ENCODE data around the gene TNFRSF12A. TPM values are rescaled to one million over a fixed set of nuclear protein-coding genes. Genes with fewer than 3 reads are reported as not detected.

TNFRSF12A gene
- total RNA-seq, 1 experiment from 2014 or later, result 62.5 TPM

DNA sequence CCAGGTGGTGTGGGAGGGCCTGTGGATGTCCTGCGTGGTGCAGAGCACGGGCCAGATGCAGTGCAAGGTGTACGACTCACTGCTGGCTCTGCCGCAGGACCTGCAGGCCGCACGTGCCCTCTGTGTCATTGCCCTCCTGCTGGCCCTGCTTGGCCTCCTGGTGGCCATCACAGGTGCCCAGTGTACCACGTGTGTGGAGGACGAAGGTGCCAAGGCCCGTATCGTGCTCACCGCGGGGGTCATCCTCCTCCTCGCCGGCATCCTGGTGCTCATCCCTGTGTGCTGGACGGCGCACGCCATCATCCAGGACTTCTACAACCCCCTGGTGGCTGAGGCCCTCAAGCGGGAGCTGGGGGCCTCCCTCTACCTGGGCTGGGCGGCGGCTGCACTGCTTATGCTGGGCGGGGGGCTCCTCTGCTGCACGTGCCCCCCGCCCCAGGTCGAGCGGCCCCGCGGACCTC lies 6.6 kb upstream of the TNFRSF12A start:
- Mint-ChIP-seq H3K4me3 (ENCODE audit: unreplicated experiment) (no peak overlapping the region), H3K27me3 (ENCODE audit: insufficient read depth, unreplicated experiment) (no peaks in the 10 kb centered on the region), H3K27ac (ENCODE audit: unreplicated experiment) (no peak overlapping the region), H3K4me1 (ENCODE audit: low read depth, unreplicated experiment) (peaks cover 8% of the 10 kb centered on the region), H3K9me3 (ENCODE audit: unreplicated experiment) (no peaks in the 10 kb centered on the region), H3K36me3 (ENCODE audit: insufficient read depth, unreplicated experiment) (peaks cover 12% of the 10 kb centered on the region)
- Histone ChIP-seq H3K4me1 (peaks cover 66% of the 10 kb centered on the region), H3K36me3 (ENCODE audit: control insufficient read depth, insufficient read depth, low read length) (no peaks in the 10 kb centered on the region), H3K9me3 (no peaks in the 10 kb centered on the region), H3K4me3 (ENCODE audit: low read depth, low read length) (no peak overlapping the region), H3K27me3 (replicated peaks; ENCODE audit: control insufficient read depth, insufficient read depth, low read length) (no peaks in the 10 kb centered on the region)
- CTCF ChIA-PET, result no interaction called here
- TF ChIP-seq, protein P1, sequence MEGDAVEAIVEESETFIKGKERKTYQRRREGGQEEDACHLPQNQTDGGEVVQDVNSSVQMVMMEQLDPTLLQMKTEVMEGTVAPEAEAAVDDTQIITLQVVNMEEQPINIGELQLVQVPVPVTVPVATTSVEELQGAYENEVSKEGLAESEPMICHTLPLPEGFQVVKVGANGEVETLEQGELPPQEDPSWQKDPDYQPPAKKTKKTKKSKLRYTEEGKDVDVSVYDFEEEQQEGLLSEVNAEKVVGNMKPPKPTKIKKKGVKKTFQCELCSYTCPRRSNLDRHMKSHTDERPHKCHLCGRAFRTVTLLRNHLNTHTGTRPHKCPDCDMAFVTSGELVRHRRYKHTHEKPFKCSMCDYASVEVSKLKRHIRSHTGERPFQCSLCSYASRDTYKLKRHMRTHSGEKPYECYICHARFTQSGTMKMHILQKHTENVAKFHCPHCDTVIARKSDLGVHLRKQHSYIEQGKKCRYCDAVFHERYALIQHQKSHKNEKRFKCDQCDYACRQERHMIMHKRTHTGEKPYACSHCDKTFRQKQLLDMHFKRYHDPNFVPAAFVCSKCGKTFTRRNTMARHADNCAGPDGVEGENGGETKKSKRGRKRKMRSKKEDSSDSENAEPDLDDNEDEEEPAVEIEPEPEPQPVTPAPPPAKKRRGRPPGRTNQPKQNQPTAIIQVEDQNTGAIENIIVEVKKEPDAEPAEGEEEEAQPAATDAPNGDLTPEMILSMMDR (IDR thresholded peaks at IDR 0.05; ENCODE audit: insufficient read depth in 1 of 2, low read depth in 1 of 2, low read length in 1 of 2, severe bottlenecking in 1 of 2, unreplicated experiment in 1 of 2), result no peak
- no TSS peak for BruUV-seq (replicated peaks)
- POLR2A ChIA-PET, result no interaction called here
- intact Hi-C loops (cut with micrococcal nuclease; ENCODE audit: unreplicated experiment), result no loop called here
- no peak for DNase-seq

DNA sequence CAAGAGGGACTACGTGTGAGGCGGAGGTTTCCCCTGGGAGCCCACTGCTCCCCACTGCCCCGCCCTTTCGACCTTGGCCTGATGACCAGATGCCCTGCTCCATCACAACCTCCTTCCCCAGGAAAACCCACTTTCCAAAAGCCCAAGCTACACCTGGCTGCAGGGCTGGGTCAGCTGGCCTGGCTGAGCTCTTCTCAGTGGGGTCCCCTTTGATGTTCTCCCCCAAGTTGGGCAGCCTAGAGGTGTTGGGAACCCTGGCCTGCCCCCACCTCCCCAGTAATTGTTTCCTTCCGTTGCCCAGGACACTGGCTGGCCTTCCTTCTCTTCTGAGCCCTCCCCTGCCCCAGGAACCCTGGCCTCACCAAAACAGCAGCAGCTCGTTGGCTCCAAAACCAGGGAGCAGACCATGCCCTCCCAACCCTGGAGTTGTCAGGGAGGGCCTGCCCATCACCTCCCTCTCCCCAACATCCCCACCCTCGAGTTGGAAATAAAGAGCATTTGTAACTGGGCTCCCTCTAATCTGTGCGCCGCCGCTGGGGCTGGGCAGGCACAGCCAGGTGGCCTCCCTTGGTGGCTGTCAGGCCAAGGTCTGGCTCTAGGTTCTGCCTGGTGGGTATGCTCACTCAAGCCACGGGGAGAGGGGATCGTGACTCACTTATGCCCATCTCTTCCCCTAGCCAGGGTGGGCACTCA lies 6.0 kb upstream of the TNFRSF12A start:
- no peaks in the 10 kb centered on the region for H3K9me3 Mint-ChIP-seq (ENCODE audit: unreplicated experiment)
- no peaks in the 10 kb centered on the region for H3K36me3 ChIP-seq (ENCODE audit: control insufficient read depth, insufficient read depth, low read length)
- H3K9me3 ChIP-seq, result no peaks in the 10 kb centered on the region
- no peaks in the 10 kb centered on the region for H3K27me3 ChIP-seq (replicated peaks; ENCODE audit: control insufficient read depth, insufficient read depth, low read length)
- peaks cover 7% of the 10 kb centered on the region for H3K36me3 Mint-ChIP-seq (ENCODE audit: insufficient read depth, unreplicated experiment)
- BruUV-seq (replicated peaks), result no TSS peak
- H3K27ac Mint-ChIP-seq (ENCODE audit: unreplicated experiment), result no peak overlapping the region
- H3K4me3 ChIP-seq (ENCODE audit: low read depth, low read length), result no peak overlapping the region
- H3K27me3 Mint-ChIP-seq (ENCODE audit: insufficient read depth, unreplicated experiment), result no peaks in the 10 kb centered on the region
- ChIA-PET POLR2A (no interaction called here), CTCF (no interaction called here)
- peaks cover 60% of the 10 kb centered on the region for H3K4me1 ChIP-seq
- H3K4me3 Mint-ChIP-seq (ENCODE audit: unreplicated experiment), result no peak overlapping the region
- peaks cover 8% of the 10 kb centered on the region for H3K4me1 Mint-ChIP-seq (ENCODE audit: low read depth, unreplicated experiment)
- intact Hi-C loops (cut with micrococcal nuclease; ENCODE audit: unreplicated experiment), result no loop called here
- no peak for DNase-seq
- TF ChIP-seq, protein P1 (IDR thresholded peaks at IDR 0.05; ENCODE audit: insufficient read depth in 1 of 2, low read depth in 1 of 2, low read length in 1 of 2, severe bottlenecking in 1 of 2, unreplicated experiment in 1 of 2), result no peak

DNA sequence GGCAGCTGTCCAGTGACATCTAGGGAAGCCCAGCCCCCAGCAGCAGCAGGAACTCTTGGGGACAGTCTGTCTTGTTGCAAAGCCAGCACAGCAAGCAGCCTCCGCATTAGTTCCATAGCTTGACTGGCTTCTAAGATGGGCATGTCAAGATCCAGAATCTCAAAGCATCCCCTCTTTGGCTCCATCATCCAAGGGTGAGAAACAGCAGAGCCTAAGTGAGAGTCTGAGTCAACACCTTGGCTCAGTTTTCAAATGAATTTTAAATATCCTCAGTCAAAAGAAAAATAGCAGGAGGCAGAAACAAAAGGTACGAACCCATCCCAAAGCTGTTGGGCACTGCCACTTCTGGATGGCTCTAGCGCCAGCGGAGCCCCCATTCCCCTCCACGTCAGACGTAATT lies 5.2 kb upstream of the TNFRSF12A start:
- no TSS peak for BruUV-seq (replicated peaks)
- ChIA-PET POLR2A (no interaction called here), CTCF (no interaction called here)
- no peak for DNase-seq
- Histone ChIP-seq H3K9me3 (no peaks in the 10 kb centered on the region), H3K36me3 (ENCODE audit: control insufficient read depth, insufficient read depth, low read length) (no peaks in the 10 kb centered on the region), H3K4me3 (ENCODE audit: low read depth, low read length) (no peak overlapping the region), H3K27me3 (replicated peaks; ENCODE audit: control insufficient read depth, insufficient read depth, low read length) (no peaks in the 10 kb centered on the region), H3K4me1 (peaks cover 56% of the 10 kb centered on the region)
- Mint-ChIP-seq H3K4me3 (ENCODE audit: unreplicated experiment) (no peak overlapping the region), H3K27me3 (ENCODE audit: insufficient read depth, unreplicated experiment) (no peaks in the 10 kb centered on the region), H3K36me3 (ENCODE audit: insufficient read depth, unreplicated experiment) (peaks cover 5% of the 10 kb centered on the region), H3K27ac (ENCODE audit: unreplicated experiment) (no peak overlapping the region), H3K4me1 (ENCODE audit: low read depth, unreplicated experiment) (peaks cover 8% of the 10 kb centered on the region), H3K9me3 (ENCODE audit: unreplicated experiment) (no peaks in the 10 kb centered on the region)
- TF ChIP-seq, protein P1 (IDR thresholded peaks at IDR 0.05; ENCODE audit: insufficient read depth in 1 of 2, low read depth in 1 of 2, low read length in 1 of 2, severe bottlenecking in 1 of 2, unreplicated experiment in 1 of 2), result no peak
- intact Hi-C loops (cut with micrococcal nuclease; ENCODE audit: unreplicated experiment), result no loop called here

Data from Caco-2 (cell line).